Measurements from ENCODE around the gene CLEC19A.

The CLEC19A gene

GRCh38 chr16:19285431-19285830, at the start of gene CLEC19A:
CLEC19A (plus strand) TSS chr16:19285731; CDS start chr16:19285852, 121 bp downstream.
- no peak for DNase-seq

- DNase-seq = no peak
Observed at GRCh38 chr16:19235886-19236285, 49.6 kb upstream of the CLEC19A start.

DNA sequence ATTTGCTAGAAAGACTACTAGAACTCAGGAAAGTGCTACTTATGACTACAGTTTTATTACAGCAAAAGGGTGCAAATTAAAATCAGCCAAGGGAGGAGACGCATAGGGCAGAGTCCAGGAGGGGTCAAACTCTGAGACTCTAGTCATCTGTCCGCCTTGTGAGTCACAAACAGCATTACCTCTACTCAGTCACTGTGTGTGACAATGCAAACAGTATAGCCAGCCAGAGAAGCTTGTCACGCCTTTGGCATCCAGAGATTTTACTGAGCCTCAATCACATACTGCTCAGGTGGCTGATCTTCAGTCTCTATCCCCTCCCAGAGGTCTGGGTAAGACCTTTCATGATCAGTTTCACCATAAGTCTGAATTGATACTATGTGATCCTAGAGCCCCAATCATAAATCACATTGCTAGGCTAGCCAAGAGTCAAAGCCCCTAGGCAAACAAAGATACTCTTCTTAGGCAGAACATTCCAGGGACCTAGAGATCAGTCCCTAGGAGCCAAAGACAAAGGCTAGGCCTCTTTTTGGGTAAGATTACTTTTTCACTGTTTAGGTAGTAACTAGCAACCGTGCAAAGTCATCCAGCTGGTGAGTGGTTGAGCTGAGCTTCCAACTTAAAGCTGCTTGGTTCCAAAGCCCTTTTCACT, 48.8 kb upstream of the CLEC19A start:
- no peak for DNase-seq

GRCh38 chr16:19238406-19238805, 47.1 kb upstream of the CLEC19A start:
- DNase-seq = no peak

DNA sequence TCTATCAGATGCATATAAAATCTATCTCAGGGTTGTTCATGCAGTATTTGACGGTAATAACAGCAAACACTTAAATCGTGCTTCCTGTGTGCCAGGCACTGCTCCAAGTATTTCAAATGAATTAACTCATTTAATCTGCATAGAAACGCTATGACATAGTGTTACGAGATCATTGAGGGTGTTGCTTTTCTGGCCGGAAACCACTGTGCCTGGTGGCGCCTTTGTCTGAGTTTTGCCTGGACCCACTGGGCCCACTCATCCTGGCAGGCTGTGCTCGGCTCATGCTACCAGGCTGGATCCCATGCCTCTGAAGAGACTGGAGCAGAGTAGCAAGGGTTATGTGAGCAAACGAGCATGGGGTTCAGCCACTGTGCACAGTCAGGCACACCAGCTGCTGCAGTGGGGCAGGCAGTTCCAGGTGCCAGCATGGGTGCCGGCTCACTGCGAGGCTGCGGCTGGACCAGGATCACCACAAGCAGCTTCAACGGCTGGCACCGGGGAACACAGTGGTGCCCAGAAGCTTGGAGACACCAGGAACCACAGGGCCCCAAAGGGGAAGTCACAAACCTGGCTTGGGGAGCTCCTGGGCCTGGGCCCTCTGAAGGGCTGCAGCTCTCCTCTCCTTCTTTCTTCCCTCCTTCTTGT, 45.9 kb upstream of the CLEC19A start:
- no peak for DNase-seq

DNA sequence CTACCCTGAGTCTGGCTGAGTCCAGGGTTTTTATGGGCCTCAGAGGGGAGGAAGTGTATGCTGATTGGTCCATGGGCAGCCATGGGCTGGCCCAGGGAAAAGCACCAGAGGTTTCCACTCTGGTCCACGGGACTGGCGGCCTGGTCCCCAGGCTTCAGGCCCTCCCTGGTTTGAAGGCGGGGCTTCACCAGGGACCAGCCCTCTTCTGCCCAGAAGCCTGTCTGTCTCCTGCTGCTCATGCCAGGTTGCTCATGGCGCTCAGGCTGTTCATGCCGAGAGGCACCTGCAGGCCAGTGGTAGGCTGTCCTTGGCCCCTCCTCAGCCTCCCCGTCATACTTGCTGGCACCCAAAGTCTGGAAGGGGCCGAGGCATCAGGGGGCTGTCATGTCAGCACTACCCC, 45.0 kb upstream of the CLEC19A start:
- no peak for DNase-seq

DNA sequence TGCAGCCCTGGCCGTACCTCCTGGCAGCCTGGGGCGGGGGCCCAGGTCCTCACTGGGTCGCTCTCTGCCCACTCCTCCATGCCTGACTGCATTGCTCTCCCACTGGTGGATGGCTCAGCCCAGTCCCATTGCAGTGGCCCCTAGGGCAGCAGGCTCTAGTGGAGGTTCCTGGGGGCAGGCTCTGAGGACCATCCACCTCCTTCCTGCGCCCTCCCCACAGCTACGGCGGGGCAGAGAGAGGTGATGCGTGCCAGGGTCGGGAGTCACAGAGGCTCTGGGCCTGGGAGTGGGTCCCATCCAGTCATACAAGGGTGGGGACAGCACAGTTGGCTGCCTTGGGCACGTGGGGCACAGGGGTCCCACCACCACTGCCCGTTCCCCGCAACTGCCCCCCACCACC, 44.0 kb upstream of the CLEC19A start:
- DNase-seq = no peak

- DNase-seq = no peak
Observed at GRCh38 chr16:19242186-19242585, 43.3 kb upstream of the CLEC19A start.

DNA sequence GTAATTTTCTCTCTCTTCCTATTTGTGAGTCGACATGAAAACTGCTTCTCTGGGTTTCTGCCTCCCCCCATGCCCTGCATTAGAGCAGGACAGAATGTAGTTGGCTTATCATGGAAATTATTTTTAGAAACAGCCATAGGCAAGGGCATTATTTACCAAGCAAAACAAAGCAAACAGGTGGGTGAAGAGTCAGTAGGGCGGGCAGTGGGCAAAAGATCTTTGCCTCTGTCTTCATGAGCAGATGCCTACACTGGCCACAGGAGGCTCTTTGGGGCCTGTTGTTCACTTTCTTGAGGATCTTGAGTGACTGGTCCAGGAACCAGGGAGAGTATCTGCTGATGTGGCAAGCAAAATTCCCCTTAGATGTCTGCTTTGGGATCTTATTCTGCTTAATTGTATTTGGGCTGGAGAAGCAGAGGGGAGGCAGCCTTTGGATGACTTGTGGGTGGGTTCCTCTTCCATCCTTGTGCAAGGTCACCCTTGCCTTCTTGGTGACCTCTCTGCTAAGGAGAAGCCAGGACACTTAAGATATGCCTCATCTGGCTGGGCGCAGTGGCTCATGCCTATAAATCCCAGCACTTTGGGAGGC, 42.5 kb upstream of the CLEC19A start:
- DNase-seq = no peak

DNA sequence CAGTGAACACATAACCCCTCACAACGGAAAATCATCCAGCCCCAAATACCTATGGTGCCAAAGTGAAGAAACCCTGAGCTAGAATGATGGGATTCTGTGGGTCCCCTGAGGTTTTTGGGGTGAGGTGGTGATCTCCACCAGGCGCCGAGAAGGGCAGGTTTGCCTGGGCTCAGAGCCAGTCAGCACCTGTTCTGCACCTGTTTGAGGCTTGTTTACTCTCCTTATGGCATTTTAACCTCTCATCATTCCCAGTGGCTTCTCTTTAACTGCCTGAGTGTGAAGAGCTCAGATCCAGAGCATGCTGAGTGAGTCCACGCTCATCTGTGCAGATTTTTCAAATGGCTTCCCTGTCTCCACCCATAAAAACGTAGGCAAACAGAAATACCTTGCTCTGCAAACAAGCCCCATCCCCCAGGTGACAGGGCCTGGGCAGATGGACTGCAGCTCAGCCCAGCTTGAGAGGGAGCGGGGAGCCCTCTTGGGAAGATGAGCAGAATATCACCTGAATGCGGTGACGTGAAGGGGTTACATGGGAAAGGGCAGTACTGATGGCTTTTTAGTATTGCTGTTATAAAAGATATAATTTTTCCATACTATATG, 40.1 kb upstream of the CLEC19A start:
- no peak for DNase-seq

GRCh38 chr16:19252904-19253303, 32.6 kb upstream of the CLEC19A start:
- no peak for DNase-seq

- DNase-seq = no peak
Observed at GRCh38 chr16:19254611-19255010, 30.9 kb upstream of the CLEC19A start.

GRCh38 chr16:19264123-19264673, 21.3 kb upstream of the CLEC19A start:
- DNase-seq = no peak

GRCh38 chr16:19265380-19265930, 20.1 kb upstream of the CLEC19A start:
- no peak for DNase-seq

GRCh38 chr16:19266774-19267173, 18.8 kb upstream of the CLEC19A start:
- no peak for DNase-seq

- no peak for DNase-seq
Observed at GRCh38 chr16:19269098-19269497, 16.4 kb upstream of the CLEC19A start.

DNA sequence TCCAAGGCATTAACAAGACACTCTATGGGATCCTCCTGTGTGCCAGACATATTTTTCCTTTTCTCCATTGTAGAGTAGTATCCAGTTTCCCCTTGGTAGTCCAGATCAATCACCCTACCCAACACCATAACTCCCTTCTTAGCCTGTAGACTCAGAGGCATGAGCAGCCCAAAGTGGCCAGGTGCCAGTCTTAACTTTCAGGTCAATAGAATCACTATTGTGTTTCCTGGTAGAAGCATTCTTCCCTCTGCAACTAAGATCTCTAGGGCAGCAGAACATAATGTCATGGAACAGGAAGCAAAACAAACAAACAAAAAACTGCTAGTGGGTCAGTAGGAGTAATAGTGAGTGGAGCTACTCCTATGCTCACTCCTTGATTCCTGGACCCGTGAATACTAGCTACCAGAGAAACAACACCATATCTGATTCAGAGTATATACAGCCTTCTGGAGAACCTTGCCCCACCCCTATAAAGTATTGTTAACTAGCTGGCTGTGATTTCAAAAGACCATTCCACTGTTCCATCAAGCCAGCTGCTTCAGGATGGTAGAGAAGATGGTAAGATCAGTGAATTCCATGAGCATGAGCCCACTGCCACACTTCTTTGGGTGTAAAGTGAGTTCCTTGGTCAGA, 11.2 kb upstream of the CLEC19A start:
- no peak for DNase-seq

GRCh38 chr16:19278403-19278802, 7.1 kb upstream of the CLEC19A start:
- no peak for DNase-seq

DNA sequence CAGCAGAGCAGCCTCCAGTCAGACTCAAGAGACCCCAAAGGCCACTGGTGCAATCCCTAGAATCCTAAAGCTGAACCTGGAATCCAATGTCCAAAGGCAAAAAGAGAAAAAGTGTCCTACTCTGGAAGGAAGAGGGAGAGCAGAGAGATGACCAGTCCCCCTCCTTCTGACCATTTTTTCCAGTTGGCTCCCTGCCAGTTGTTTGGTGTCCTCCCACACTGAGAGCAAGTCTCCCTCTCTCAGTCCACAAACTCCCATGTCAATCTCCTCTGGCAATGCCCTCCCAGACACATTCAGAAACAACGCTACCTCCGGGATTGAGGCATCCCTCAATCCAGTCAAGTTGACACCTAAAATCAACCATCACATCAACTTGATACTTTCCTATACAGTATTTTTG, 4.3 kb upstream of the CLEC19A start:
- no peak for DNase-seq

- no peak for DNase-seq
Observed at GRCh38 chr16:19282101-19282500, 3.4 kb upstream of the CLEC19A start.

GRCh38 chr16:19283637-19284036, 1.9 kb upstream of the CLEC19A start:
- no peak for DNase-seq

- no peak for DNase-seq
Observed at GRCh38 chr16:19284207-19284606, 1.3 kb upstream of the CLEC19A start.

- DNase-seq = no peak
Observed at GRCh38 chr16:19286827-19287226, 1.3 kb downstream of the CLEC19A start.
